ENCODE measurements around the gene HIKESHI. TPM values are rescaled to one million over a fixed set of nuclear protein-coding genes. Genes with fewer than 3 reads are reported as not detected.
"Not testable (repeated sequence)": the region's sequence is repeated elsewhere in the genome, so short reads cannot be mapped to it uniquely, and the experiment has no call there.

HIKESHI gene
- total RNA-seq, 1 experiment from 2014 or later: 13.1 TPM

- Histone ChIP-seq H3K4me3 (ENCODE audit: low read length) (peak overlapping the region; percentile 97), H3K36me3 (ENCODE audit: low read depth, low read length) (no peaks in the 10 kb centered on the region), H3K9me3 (ENCODE audit: low read length) (no peaks in the 10 kb centered on the region), H3K79me2 (ENCODE audit: low read length) (peaks cover 28% of the 10 kb centered on the region), H3K4me2 (ENCODE audit: low read length) (peak overlapping the region; percentile 90), H3K9ac (ENCODE audit: low read length) (peak overlapping the region; percentile 88; the same call in 1 of the 2 replicates), H3K27me3 (ENCODE audit: low read length) (no peaks in the 10 kb centered on the region), H2AFZ (ENCODE audit: low read length) (peak overlapping the region; percentile 99), H3K4me1 (ENCODE audit: insufficient read depth, low read length) (0 out of 2 replicates have a peak, but pooled peaks cover 4% of the 10 kb centered on the region), H4K20me1 (ENCODE audit: low read length) (no peaks in the 10 kb centered on the region), H3K27ac (ENCODE audit: low read length) (no peak overlapping the region), H3K9me2 (replicated peaks; ENCODE audit: low read length) (no peaks in the 10 kb centered on the region), H3F3A (ENCODE audit: low read length, unreplicated experiment) (no peaks in the 10 kb centered on the region)
- TF ChIP-seq CTCF (conservative IDR thresholded peaks at IDR 0.05; ENCODE audit: low read depth, low read length) (no peak), EZH2 (IDR thresholded peaks at IDR 0.05; ENCODE audit: low read length, unreplicated experiment) (no peak), EZH2phosphoT487 (IDR thresholded peaks at IDR 0.05; ENCODE audit: borderline replicate concordance, low read length) (no peak)
- CTCF ChIA-PET: no interaction called here
- DNase-seq (no peak), ATAC-seq (no peak)
- intact Hi-C loops (cut with micrococcal nuclease): no loop called here
- TSS peak; percentile 22 for BruUV-seq (replicated peaks)
- POLR2A ChIA-PET (ENCODE audit: unreplicated experiment): no interaction called here
Observed at GRCh38 chr11:86301742-86302091, 323 bp upstream of the HIKESHI start.

- Histone ChIP-seq H3K27ac (ENCODE audit: low read length) (no peak overlapping the region), H3K9me3 (ENCODE audit: low read length) (no peaks in the 10 kb centered on the region), H3K4me3 (ENCODE audit: low read length) (peak overlapping the region; percentile 97), H2AFZ (ENCODE audit: low read length) (no peak overlapping the region), H3K4me2 (ENCODE audit: low read length) (peak overlapping the region; percentile 90), H3F3A (ENCODE audit: low read length, unreplicated experiment) (no peaks in the 10 kb centered on the region), H3K79me2 (ENCODE audit: low read length) (peaks cover 28% of the 10 kb centered on the region), H3K27me3 (ENCODE audit: low read length) (no peaks in the 10 kb centered on the region), H3K9me2 (replicated peaks; ENCODE audit: low read length) (no peaks in the 10 kb centered on the region), H4K20me1 (ENCODE audit: low read length) (no peaks in the 10 kb centered on the region), H3K9ac (ENCODE audit: low read length) (peak overlapping the region; percentile 88), H3K4me1 (ENCODE audit: insufficient read depth, low read length) (0 out of 2 replicates have a peak, but pooled peaks cover 4% of the 10 kb centered on the region), H3K36me3 (ENCODE audit: low read depth, low read length) (no peaks in the 10 kb centered on the region)
- DNase-seq (no peak), ATAC-seq (no peak)
- intact Hi-C loops (cut with micrococcal nuclease): no loop called here
- BruUV-seq (replicated peaks): no TSS peak
- ChIA-PET POLR2A (ENCODE audit: unreplicated experiment) (no interaction called here), CTCF (no interaction called here)
- TF ChIP-seq CTCF (conservative IDR thresholded peaks at IDR 0.05; ENCODE audit: low read depth, low read length) (no peak), EZH2phosphoT487 (IDR thresholded peaks at IDR 0.05; ENCODE audit: borderline replicate concordance, low read length) (no peak), EZH2 (IDR thresholded peaks at IDR 0.05; ENCODE audit: low read length, unreplicated experiment) (no peak)
Observed at GRCh38 chr11:86303257-86303656, 1.2 kb downstream of the HIKESHI start.

GRCh38 chr11:86308710-86309109, 6.7 kb downstream of the HIKESHI start:
- H3K4me3 ChIP-seq (ENCODE audit: low read length); intact Hi-C loops (cut with micrococcal nuclease); ATAC-seq; H3K4me2 ChIP-seq (ENCODE audit: low read length); H3K9me2 ChIP-seq (replicated peaks; ENCODE audit: low read length); H3K27me3 ChIP-seq (ENCODE audit: low read length); POLR2A ChIA-PET (ENCODE audit: unreplicated experiment); BruUV-seq (replicated peaks); H3F3A ChIP-seq (ENCODE audit: low read length, unreplicated experiment); H4K20me1 ChIP-seq (ENCODE audit: low read length); CTCF ChIA-PET; DNase-seq; H3K9me3 ChIP-seq (ENCODE audit: low read length); H3K9ac ChIP-seq (ENCODE audit: low read length); H3K4me1 ChIP-seq (ENCODE audit: insufficient read depth, low read length); H2AFZ ChIP-seq (ENCODE audit: low read length); H3K36me3 ChIP-seq (ENCODE audit: low read depth, low read length); H3K27ac ChIP-seq (ENCODE audit: low read length): not testable (repeated sequence)
- H3K79me2 ChIP-seq (ENCODE audit: low read length): peaks cover 12% of the 10 kb centered on the region
